Activated CD4-positive, alpha-beta T cell treated with anti-CD3 and anti-CD28 coated beads, Interleukin-2, amount 50 U/mL, for 48 hours (primary cell): ENCODE results near the gene SLC5A9.

Experiments
- DNase-seq, 2 experiments: peaks; one replicate each; pipeline ENCODE4 v3.0.0-alpha.2; 2020

Gene SLC5A9

GRCh38 chr1:48214820-48215219 is 7.7 kb upstream of the SLC5A9 start:
- DNase-seq, result no peak

DNA sequence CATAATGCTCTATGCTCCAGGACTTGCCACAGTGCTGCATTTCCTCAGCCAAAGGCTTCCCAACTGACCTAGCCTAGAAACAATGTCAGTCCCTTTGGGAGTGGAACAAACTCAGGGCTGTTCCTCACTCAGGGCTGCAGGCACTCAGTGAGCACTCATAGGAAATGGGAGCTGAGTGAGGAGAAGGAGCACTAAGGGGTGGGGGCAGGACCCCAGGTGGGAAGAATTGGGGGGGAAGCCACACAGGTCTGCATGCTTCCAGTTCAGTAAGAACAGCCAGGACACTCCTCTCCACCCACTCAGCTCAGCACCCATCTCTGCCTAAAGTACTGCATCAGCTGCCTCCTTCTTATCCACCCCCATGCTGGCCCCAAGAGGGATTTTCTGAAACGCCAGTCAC is 7.3 kb upstream of the SLC5A9 start:
- no peak for DNase-seq

GRCh38 chr1:48215889-48216288 is 6.6 kb upstream of the SLC5A9 start:
- DNase-seq, result no peak

DNA sequence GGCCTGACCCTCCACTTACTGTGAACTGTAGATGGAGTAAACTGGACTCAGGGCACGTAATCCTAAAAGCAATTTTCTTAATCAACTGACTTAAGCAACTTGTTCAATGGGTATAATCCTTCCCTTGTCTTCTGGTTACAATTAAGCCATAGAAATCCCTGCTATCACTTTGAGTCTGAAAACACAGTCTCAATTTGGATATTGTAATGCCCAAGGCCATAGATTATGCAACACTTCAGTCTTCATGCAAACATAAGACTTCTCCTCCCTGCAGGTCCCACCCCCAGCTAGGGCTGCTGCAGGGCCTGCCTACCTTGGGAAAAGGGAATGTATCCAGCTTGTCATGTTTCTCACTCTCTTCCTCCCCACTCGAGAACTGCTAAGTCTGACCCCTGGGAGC is 6.2 kb upstream of the SLC5A9 start:
- DNase-seq, result no peak

- no peak for DNase-seq
Measured at GRCh38 chr1:48216941-48217340, 5.6 kb upstream of the SLC5A9 start.

DNA sequence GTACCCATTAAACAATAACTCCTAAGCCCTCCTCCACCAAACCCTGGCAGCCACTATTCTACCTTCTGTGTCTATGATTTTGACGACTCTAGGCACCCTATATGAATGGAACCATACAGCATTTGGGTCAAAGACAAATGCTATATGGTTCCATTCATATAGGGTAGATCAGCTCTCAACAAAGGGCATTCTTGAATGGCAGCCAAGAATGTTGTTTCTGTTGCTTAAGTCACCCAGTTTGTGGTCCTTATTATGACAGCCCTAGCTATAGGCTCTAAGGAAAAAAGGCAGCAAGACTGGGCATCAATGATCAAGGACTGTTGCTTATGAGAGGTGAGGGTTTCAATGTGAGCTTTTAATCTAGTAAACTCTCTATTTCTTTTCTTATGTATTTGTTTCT is 4.7 kb upstream of the SLC5A9 start:
- DNase-seq, result no peak

DNA sequence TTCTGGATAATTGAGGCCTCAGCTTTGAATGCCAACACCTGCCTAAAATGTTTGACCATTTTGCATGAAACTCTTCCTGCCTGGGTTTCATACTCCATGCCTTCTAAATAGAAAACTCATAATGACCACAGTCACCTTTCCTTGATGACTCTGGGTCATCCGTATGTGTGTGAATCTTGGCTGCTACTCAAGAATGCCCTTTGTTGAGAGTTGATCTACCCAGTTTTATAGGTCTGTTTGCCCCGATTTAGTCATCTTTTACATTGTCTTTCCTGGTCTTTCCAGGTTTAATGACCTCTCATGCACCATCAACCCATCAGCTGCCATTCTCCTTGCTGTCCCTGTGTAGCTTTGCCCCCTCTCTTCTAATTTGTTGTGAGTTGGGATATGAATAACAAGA is 2.7 kb upstream of the SLC5A9 start:
- DNase-seq, result no peak

DNA sequence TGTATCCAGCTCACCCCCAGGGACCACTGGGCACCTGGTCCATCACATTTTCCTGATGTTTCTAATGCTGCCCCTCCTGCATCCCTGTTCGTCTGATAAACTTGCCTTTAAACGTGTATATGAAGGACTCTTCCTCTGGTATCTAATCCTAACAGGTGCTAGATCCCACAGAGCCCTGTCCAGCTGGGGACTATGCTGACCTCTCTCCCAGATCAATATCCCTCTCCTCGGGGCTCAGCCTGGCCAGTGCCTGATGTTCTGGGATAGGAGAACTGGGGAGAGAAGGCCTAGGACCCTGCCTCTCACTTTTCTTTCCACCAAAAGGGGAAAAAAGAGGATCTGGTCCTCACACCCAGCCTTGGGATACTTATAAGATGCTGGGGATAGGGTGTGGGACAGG is 1.4 kb upstream of the SLC5A9 start:
- no peak for DNase-seq

DNA sequence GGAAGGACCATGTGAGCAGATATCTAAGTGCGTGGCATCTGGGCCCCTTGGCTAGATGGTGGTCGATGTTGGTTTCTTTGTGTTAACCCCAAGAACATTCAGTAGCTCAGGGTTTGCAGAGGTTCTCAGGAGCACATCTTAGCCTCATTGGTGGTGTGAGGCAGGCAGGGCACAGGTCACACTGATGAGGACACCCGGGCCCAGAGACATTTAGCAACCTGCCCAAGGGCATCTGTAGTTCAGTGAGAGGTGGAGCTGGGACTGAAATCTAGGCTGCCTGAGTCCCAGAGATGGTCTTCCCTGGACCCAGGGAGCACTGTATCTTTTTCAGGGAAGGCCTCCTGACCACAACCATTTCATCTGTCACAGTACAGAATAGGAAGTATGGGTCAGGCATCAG is 859 bp upstream of the SLC5A9 start:
- no peak for DNase-seq

DNA sequence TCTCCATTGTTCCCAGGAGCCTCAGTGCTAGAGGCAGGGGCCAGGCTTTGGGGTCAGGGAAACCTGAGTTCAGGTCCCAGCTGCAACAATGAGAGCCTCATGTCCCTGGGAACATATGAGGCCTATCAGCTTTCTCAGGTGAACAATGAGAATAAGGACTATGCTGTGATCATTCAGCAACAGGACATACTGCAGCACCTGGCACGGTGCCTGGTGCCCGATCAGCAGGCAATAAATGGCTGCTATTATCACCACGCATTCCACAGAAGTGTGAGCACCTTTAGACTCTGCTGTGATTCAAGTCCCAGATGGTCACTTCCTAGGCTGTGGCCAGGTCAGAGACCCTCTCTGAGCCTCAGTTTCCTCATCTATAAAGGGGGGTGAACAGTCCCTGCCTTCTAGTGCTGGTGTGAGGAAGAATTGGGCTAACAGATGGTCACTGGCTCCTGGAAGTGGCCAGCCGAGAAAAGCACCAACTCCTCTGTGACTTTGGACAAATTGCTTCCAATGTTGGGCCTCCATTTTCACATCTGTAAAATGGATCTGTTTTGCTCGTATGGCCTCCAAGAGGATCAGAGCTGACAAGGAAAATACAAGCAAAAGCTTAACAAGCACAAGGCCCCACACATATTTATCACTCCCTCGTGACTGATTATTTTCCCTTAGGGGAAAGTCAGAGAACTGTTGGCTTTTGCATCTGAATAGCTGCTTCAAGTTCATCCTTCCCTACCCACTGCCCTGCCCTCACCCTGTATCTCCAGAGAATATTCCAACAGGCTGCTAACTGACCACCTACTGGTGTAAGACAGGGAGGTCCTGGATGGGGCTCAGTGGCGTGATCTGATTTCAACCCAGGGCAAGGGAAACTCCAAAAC is 1.1 kb downstream of the SLC5A9 start:
- no peak for DNase-seq

DNA sequence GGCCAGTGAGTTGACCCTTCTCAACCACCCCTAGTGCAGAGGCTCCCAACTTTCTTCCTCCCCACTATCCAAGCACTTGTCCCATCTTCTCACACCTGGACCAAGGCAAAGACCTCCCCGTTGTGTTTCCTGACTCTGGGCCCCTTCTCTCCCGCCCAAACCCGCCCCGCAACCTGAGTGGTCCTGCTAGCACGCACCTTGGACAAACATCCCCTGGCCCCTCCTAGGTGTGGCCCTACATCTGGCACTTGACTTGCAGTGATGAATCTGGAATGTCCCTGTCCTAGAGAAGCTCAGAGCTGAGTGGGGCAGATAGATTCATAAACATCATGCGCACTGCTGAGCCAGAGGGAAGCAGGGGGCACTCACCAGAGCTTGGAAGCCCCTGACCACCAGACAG is 2.3 kb downstream of the SLC5A9 start:
- no peak for DNase-seq

- DNase-seq, result no peak
Measured at GRCh38 chr1:48225579-48225978, 3.1 kb downstream of the SLC5A9 start.

GRCh38 chr1:48227165-48228013 is 4.9 kb downstream of the SLC5A9 start:
- peak in 1 of 2 experiments; percentile 5 for DNase-seq

DNA sequence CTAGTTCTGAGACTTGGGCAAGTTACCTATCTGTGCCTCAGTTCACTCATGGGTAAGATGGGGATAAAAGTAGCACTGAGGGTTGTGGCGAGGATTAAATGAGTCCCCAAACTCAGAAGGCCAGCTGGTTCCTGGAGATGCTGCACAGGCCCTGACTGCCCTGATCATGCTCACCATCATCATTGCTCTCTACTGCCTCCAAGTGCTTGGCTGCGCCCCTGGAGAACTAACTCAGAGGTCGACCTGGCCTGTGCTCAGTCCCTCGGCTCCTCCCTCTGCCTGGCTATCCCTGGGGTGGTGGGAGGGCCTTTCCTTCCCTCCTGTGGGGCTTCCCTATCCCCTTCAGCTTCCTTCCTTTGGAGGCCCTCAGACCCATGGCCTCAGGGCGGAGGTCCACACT is 5.6 kb downstream of the SLC5A9 start:
- DNase-seq, result no peak

DNA sequence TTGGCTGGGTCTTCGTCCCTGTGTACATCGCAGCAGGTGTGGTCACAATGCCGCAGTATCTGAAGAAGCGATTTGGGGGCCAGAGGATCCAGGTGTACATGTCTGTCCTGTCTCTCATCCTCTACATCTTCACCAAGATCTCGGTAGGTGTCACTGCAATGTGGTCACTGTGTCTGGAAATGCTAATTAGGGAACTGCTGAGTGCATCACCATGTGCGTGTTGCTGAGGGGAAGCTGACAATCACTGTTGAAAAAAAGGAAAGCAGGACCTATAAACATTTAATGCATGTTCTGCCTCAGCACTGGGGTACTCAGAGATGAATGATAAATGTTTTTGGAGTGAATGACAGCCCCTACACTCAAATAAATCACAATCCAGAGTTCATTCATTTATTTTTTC is 6.8 kb downstream of the SLC5A9 start:
- DNase-seq, result no peak

GRCh38 chr1:48230236-48230635 is 7.7 kb downstream of the SLC5A9 start:
- no peak for DNase-seq

GRCh38 chr1:48232722-48233121 is 10.2 kb downstream of the SLC5A9 start:
- no peak for DNase-seq

DNA sequence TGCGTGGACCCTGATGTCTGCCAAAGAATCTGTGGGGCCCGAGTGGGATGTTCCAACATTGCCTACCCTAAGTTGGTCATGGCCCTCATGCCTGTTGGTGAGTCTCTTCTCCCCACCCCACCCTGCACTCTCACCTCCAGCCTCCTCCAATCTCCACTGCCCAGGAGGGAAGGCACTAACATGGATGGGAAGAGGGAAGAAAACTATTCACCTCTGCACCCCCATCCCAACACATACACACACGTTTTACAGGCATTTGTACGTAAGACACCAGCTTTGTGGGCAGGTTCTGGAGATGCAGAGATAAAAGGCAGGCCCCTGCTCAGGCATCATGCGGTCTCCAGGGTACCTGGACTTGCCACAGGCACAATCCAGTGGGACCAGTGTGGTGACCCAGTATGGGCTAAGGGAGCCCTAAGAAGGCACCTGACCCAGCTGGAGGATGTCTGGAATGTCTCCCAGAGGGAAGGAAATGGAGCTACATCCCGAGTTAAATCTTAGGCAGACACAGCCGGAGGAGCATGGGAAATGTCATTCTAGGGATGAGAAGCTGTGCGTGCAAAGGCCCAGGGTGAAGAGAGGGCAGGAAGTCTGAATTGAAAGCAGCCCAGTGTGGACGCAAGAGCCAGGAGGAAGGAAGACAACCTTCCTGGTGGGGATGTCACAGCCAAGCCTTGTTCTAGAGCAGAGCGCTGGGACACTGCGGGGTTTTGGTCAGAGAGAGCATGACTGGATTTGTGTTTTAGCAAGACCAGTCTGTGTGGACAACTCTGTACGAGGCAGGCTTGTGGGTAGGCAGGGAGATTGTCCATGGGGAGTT is 11.4 kb downstream of the SLC5A9 start:
- no peak for DNase-seq

- no peak for DNase-seq
Measured at GRCh38 chr1:48235652-48236051, 13.1 kb downstream of the SLC5A9 start.

DNA sequence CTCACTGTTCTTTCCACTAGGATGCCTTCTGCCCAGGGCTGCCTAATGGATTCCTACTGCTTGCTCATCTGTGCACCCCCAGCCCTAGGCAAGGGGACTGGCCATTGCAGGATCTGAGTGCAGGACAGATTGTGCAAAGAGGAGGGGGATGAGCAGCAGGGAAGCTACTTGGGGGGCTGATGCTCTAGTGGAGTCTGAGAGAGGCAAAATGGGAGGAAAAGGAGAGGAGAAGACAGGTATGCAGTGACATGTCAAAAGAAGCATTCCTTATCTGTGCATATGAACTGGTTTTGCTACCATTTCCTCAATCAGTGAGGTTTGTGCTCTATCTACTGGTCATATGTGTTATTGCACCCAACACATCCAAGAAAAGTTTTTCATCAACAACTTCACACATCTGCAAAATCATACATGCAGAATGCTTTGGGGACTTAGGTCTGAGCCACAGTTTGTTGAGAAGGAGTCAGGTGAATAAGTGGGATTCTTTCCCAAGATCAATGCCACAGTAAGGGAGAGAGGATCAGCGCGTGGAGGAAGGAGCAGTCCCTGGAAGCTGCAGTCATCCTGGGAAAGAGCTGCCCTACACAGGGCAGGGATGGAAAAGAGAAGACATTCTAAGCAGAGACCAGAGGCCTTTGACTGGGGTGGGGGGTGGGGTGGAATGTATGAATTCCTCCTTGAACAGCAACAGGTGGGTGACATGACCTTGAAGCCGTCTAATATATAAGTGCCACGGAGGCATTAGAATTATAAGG is 14.4 kb downstream of the SLC5A9 start:
- DNase-seq, result no peak

- no peak for DNase-seq
Measured at GRCh38 chr1:48242141-48242736, 19.7 kb downstream of the SLC5A9 start.

- no peak for DNase-seq
Measured at GRCh38 chr1:48245106-48245505, 22.6 kb downstream of the SLC5A9 start.
